Esophagus squamous epithelium (tissue), 4 donors: ENCODE measurements around the gene EIF3K.

ENCODE experiments used
- POLR2A ChIP-seq, 4 donors: fragments of 450-650 bp; IDR thresholded peaks; one replicate each; pipeline ENCODE4 v1.6.1; 2017; ENCODE audit warnings: antibody characterized with exemption in 4 of 4, mild to moderate bottlenecking in 4 of 4, moderate library complexity in 3 of 4
- TF ChIP-seq, protein P1 (sequence below), 6 experiments: fragments of 450-650 bp in 4 of 6; fragments of 200-600 bp in 2 of 6; sonication (generic) in 2 of 6; IDR thresholded peaks; one replicate each; pipeline ENCODE4 v1.5.1; 2016 to 2019; ENCODE audit warnings: antibody characterized with exemption in 6 of 6, mild to moderate bottlenecking in 4 of 6, moderate library complexity in 4 of 6

DNA sequence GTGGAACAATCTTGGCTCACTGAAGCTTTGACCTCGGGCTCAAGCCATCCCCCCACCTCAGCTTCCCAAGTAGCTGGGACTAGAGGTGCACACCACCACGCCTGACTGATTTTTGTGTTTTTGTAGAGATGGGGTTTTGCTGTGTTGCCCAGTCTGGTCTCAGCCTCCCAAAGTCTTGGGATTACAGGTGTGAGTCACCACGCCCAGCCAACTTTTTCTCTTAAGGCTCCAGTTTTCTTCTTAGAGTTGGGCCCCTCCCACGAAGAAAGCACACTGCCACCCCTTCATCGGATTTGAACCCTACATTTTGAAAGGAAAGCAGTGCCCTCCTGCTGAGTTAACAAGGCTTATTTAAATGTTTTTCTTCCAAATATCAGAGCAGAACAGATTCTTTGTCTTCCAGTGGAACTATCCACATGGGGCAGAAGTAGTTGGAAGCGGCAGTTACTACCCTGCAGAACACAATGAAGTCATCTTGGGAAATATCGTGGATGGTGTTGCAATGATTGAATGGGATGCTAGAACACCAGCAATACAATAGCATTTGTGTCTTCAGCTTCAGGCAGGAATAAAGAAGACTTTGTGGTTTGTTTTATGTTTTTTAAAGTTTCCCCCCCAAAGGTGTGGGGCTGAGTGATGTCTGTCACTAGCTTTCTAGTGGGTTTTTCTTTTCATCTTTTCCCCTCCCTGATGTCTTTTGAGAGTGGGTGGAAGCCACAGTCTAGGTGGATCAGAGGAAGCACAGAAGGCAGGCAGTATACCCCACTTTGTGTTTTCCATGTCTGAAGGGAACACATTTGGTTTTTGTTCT, 37.4 kb downstream of the EIF3K start:
- TF ChIP-seq POLR2A (IDR thresholded peaks at IDR 0.05) = no peak
- TF ChIP-seq, protein P1, sequence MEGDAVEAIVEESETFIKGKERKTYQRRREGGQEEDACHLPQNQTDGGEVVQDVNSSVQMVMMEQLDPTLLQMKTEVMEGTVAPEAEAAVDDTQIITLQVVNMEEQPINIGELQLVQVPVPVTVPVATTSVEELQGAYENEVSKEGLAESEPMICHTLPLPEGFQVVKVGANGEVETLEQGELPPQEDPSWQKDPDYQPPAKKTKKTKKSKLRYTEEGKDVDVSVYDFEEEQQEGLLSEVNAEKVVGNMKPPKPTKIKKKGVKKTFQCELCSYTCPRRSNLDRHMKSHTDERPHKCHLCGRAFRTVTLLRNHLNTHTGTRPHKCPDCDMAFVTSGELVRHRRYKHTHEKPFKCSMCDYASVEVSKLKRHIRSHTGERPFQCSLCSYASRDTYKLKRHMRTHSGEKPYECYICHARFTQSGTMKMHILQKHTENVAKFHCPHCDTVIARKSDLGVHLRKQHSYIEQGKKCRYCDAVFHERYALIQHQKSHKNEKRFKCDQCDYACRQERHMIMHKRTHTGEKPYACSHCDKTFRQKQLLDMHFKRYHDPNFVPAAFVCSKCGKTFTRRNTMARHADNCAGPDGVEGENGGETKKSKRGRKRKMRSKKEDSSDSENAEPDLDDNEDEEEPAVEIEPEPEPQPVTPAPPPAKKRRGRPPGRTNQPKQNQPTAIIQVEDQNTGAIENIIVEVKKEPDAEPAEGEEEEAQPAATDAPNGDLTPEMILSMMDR (IDR thresholded peaks at IDR 0.05) = no peak
